CD4-positive, alpha-beta T cell (primary cell): Measurements from ENCODE around the gene PNPLA7. TPM values are rescaled to one million over a fixed set of nuclear protein-coding genes. Genes with fewer than 3 reads are reported as not detected.

Experiments used
- ATAC-seq: fragments of 200-7000 bp; cut with Tn5 transposase; one replicate; pipeline ENCODE4 v1.10.0; 2022; ENCODE audit warnings: mild to moderate bottlenecking; ENCODE audit not compliant: poor library complexity
- CTCF ChIA-PET: fragments of 350-600 bp; sonication (Branson Sonifier 250); formaldehyde crosslinking; loops from one replicate; lab custom pipeline; 2021; ENCODE audit warnings: antibody characterized with exemption, inconsistent platforms; lab: Charles Lee
- POLR2A ChIA-PET: fragments of 350-600 bp; sonication (Branson Sonifier 250); formaldehyde crosslinking; loops from one replicate; lab custom pipeline; 2021; ENCODE audit warnings: antibody characterized with exemption, inconsistent platforms; lab: Charles Lee
- DNase-seq, 14 experiments: peaks; one replicate each; pipeline ENCODE4 v3.0.0-alpha.2; 2013 to 2020; ENCODE audit warnings: mixed read lengths in 2 of 14
- H3K27ac ChIP-seq, 2 donors: one replicate each; pipeline versions ENCODE4 v1.5.1 to v1.7.0; 2013; ENCODE audit warnings: low read length in 2 of 2, low read depth in 1 of 2, mild to moderate bottlenecking in 1 of 2
- H3K27me3 ChIP-seq, 2 experiments: 1 replicate in 1 of 2; 2 replicates in 1 of 2; pipeline versions ENCODE4 v1.6.1 to v1.7.0; 2013; ENCODE audit warnings: low read length in 2 of 2, control low read depth in 1 of 2, mild to moderate bottlenecking in 1 of 2, moderate library complexity in 1 of 2; ENCODE audit not compliant: insufficient read depth in 2 of 2, control insufficient read depth in 1 of 2
- H3K36me3 ChIP-seq: one replicate; pipeline ENCODE4 v1.6.1; 2013; ENCODE audit warnings: low read length, control low read depth; ENCODE audit not compliant: insufficient read depth
- H3K4me1 ChIP-seq: one replicate; pipeline ENCODE4 v1.6.1; 2013; ENCODE audit warnings: low read length, control low read depth; ENCODE audit not compliant: insufficient read depth
- H3K4me3 ChIP-seq: one replicate; pipeline ENCODE4 v1.5.1; 2013; ENCODE audit warnings: mild to moderate bottlenecking, low read length, moderate library complexity
- H3K9me3 ChIP-seq, 2 experiments: 1 replicate in 1 of 2; 2 replicates in 1 of 2; pipeline versions ENCODE4 v1.6.1 to v1.7.0; 2013; ENCODE audit warnings: low read length in 2 of 2, mild to moderate bottlenecking in 2 of 2, control low read depth in 1 of 2, moderate library complexity in 1 of 2; ENCODE audit not compliant: control insufficient read depth in 1 of 2, insufficient read depth in 1 of 2
- H3K27ac Mint-ChIP-seq: one replicate; pipeline ENCODE4 v1.8.0; 2020; ENCODE audit warnings: mixed read lengths
- H3K27me3 Mint-ChIP-seq: one replicate; pipeline ENCODE4 v1.8.0; 2021; ENCODE audit warnings: mixed read lengths
- H3K36me3 Mint-ChIP-seq: one replicate; pipeline ENCODE4 v1.8.0; 2021; ENCODE audit warnings: low read depth, mixed read lengths
- H3K4me1 Mint-ChIP-seq: one replicate; pipeline ENCODE4 v1.8.0; 2021; ENCODE audit warnings: low read depth, mixed read lengths
- H3K4me3 Mint-ChIP-seq: one replicate; pipeline ENCODE4 v1.8.0; 2020; ENCODE audit warnings: mild to moderate bottlenecking, mixed read lengths
- H3K9me3 Mint-ChIP-seq: one replicate; pipeline ENCODE4 v1.8.0; 2020; ENCODE audit warnings: mixed read lengths
- CTCF ChIP-seq: fragments of 200-600 bp; IDR thresholded peaks from one replicate; pipeline ENCODE4 v1.8.0; 2022; ENCODE audit warnings: antibody characterized with exemption, mild to moderate bottlenecking
- intact Hi-C, 2 experiments: fragments of 100-400 bp; cut with DNase I in 1 of 2; cut with micrococcal nuclease in 1 of 2; formaldehyde crosslinking; loops; one replicate each; pipeline versions ENCODE4 v1.15.1 to v1.9.0; 2023 to 2025; cut with DNase I, micrococcal nuclease
- total RNA-seq, 174 experiments: library from RNA in 2 of 174; stranded (reverse) in 2 of 174; gene quantifications; one replicate each; pipeline ENCODE4 v1.2.3 and lab custom pipeline; 2021 to 2026

The PNPLA7 gene
- total RNA-seq, 2 experiments from 2014 or later, result 7.8 to 8.4 TPM

GRCh38 chr9:137491735-137492432 lies 58.3 kb downstream of the PNPLA7 start:
- no peak overlapping the region for H3K27ac Mint-ChIP-seq
- H3K4me1 Mint-ChIP-seq, result peaks cover 9% of the 10 kb centered on the region

GRCh38 chr9:137490532-137491186 lies 59.5 kb downstream of the PNPLA7 start:
- POLR2A ChIA-PET, result no interaction called here
- no peak overlapping the region for H3K27ac ChIP-seq
- no peak overlapping the region for H3K4me3 ChIP-seq
- CTCF ChIA-PET, result no interaction called here
- ATAC-seq (no peak), DNase-seq (no peak)
- Mint-ChIP-seq H3K4me1 (peaks cover 9% of the 10 kb centered on the region), H3K27ac (no peak overlapping the region), H3K9me3 (no peaks in the 10 kb centered on the region), H3K4me3 (no peak overlapping the region), H3K27me3 (no peaks in the 10 kb centered on the region), H3K36me3 (no peaks in the 10 kb centered on the region)
- no peaks in the 10 kb centered on the region for H3K36me3 ChIP-seq
- no peak for TF ChIP-seq CTCF
- intact Hi-C loops, result no loop called here
- no peaks in the 10 kb centered on the region for H3K27me3 ChIP-seq
- H3K4me1 ChIP-seq, result no peaks in the 10 kb centered on the region
- no peaks in the 10 kb centered on the region for H3K9me3 ChIP-seq

More at GRCh38 chr9:137491735-137492432, 58.3 kb downstream of the PNPLA7 start:
- H3K4me1 ChIP-seq, result no peaks in the 10 kb centered on the region
- ATAC-seq (no peak), DNase-seq (no peak)
- ChIA-PET POLR2A (no interaction called here), CTCF (no interaction called here)
- H3K4me3 Mint-ChIP-seq, result no peak overlapping the region
- no peaks in the 10 kb centered on the region for H3K9me3 ChIP-seq
- H3K27ac ChIP-seq, result no peak overlapping the region
- no peaks in the 10 kb centered on the region for H3K36me3 Mint-ChIP-seq
- H3K27me3 ChIP-seq, result no peaks in the 10 kb centered on the region
- H3K4me3 ChIP-seq, result no peak overlapping the region
- H3K36me3 ChIP-seq, result no peaks in the 10 kb centered on the region
- no peaks in the 10 kb centered on the region for H3K27me3 Mint-ChIP-seq
- intact Hi-C loops, result no loop called here
- TF ChIP-seq CTCF, result no peak
- no peaks in the 10 kb centered on the region for H3K9me3 Mint-ChIP-seq

- Histone ChIP-seq H3K36me3 (no peaks in the 10 kb centered on the region), H3K27ac (no peak overlapping the region), H3K9me3 (no peaks in the 10 kb centered on the region), H3K27me3 (no peaks in the 10 kb centered on the region), H3K4me3 (no peak overlapping the region), H3K4me1 (no peaks in the 10 kb centered on the region)
- POLR2A ChIA-PET, result no interaction called here
- Mint-ChIP-seq H3K9me3 (no peaks in the 10 kb centered on the region), H3K4me3 (no peak overlapping the region), H3K36me3 (no peaks in the 10 kb centered on the region), H3K27ac (no peak overlapping the region), H3K27me3 (no peaks in the 10 kb centered on the region), H3K4me1 (peaks cover 4% of the 10 kb centered on the region)
- DNase-seq (no peak), ATAC-seq (no peak)
- TF ChIP-seq CTCF, result no peak
- CTCF ChIA-PET, result no interaction called here
- intact Hi-C loops, result no loop called here
These were observed 61.3 kb downstream of the PNPLA7 start for GRCh38 chr9:137488906-137489305.
